Heart right ventricle (tissue), 16 donors: Measurements from ENCODE around the gene KCNH8. TPM values are rescaled to one million over a fixed set of nuclear protein-coding genes. Genes with fewer than 3 reads are reported as not detected.

Experiments
- ATAC-seq, 8 donors: fragments of 200-7000 bp; cut with Tn5 transposase; one replicate each; pipeline ENCODE4 v1.9.1; 2020; ENCODE audit warnings: mild to moderate bottlenecking in 8 of 8, moderate library complexity in 8 of 8, moderate number of reproducible peaks in 1 of 8
- DNase-seq, 2 donors: peaks; one replicate each; pipeline ENCODE4 v3.0.0-alpha.2; 2020
- H3K27ac ChIP-seq, 10 donors: fragments of 200-600 bp; sonication (generic) in 2 of 10; one replicate each; pipeline versions ENCODE4 v1.5.0 to v1.8.0; 2020 to 2022; ENCODE audit warnings: mild to moderate bottlenecking in 3 of 10
- H3K27me3 ChIP-seq, 7 donors: fragments of 200-600 bp; one replicate each; pipeline ENCODE4 v1.8.0; 2021 to 2022; ENCODE audit warnings: mild to moderate bottlenecking in 2 of 7
- H3K36me3 ChIP-seq, 9 donors: fragments of 200-600 bp; sonication (generic) in 1 of 9; one replicate each; pipeline versions ENCODE4 v1.5.0 to v1.8.0; 2020 to 2022; ENCODE audit warnings: mild to moderate bottlenecking in 2 of 9
- H3K4me1 ChIP-seq, 9 donors: fragments of 200-600 bp; sonication (generic) in 1 of 9; one replicate each; pipeline versions ENCODE4 v1.5.0 to v1.8.0; 2020 to 2022; ENCODE audit warnings: mild to moderate bottlenecking in 4 of 9
- H3K4me3 ChIP-seq, 10 donors: fragments of 200-600 bp; sonication (generic) in 2 of 10; one replicate each; pipeline versions ENCODE4 v1.5.0 to v1.8.0; 2020 to 2022; ENCODE audit warnings: mild to moderate bottlenecking in 7 of 10, moderate library complexity in 2 of 10
- H3K9me3 ChIP-seq, 11 donors: fragments of 200-600 bp in 10 of 11; sonication (generic) in 2 of 11; one replicate each; pipeline versions ENCODE4 v1.5.0 to v1.8.0; 2013 to 2022; ENCODE audit warnings: mild to moderate bottlenecking in 2 of 11, control low read depth in 1 of 11, moderate library complexity in 1 of 11
- WGBS, 2 donors: extraction: QIAGEN DNeasy Blood & Tissue Kit; methylation state at CpG; one replicate each; pipeline ENCODE4 v1.1.7; 2013; ENCODE audit warnings: inconsistent platforms in 1 of 2; 5-methylcytosine and 5-hydroxymethylcytosine counted together
- intact Hi-C, 10 donors: fragments of 100-400 bp; cut with DNase I; formaldehyde crosslinking; loops; one replicate each; pipeline versions ENCODE4 v1.11.1 to v1.14.2; 2022
- polyA plus RNA-seq, 2 donors: library from polyadenylated mRNA; stranded (reverse); fragments of 200-250 nt; gene quantifications; one replicate each; pipeline ENCODE4 v1.2.3, GENCODE V29; 2013
- total RNA-seq, 10 donors: library from RNA; stranded (reverse); fragmentation: NEBNext Ultra II Directional in 3 of 10; extraction: Animal tissue kit (Norgen Biotek cat#: 25700) in 3 of 10; gene quantifications; one replicate each; pipeline versions ENCODE4 v1.2.1 to v1.2.4, GENCODE V29; 2021 to 2023
- TF ChIP-seq, protein P1 (sequence below), 9 donors: fragments of 200-600 bp; sonication (generic) in 2 of 9; IDR thresholded peaks; one replicate each; pipeline versions ENCODE4 v1.5.0 to v1.8.0; 2021 to 2022; ENCODE audit warnings: antibody characterized with exemption in 9 of 9, mild to moderate bottlenecking in 5 of 9, moderate library complexity in 1 of 9
- donor health status: Arrhythmogenic right ventricular cardiomyopathy.
- donor health status: ischemic (EF 13 %, LVEDD 7.1; RV severe dilation, severe dysfunction).
- donor health status: healthy with polysubstance abuse.
- donor health status: DM: no; HTN: yes; CAD: no.
- donor health status: DM: no; HTN: no; CAD: no.
- donor health status: ischemic (EF 25% LVEDD 6.9; RV normal size, moderate dysfunction).
- donor health status: ischemic (EF 25% LVEDD 5.7; RV mildly dilated, moderate dysfunction).
- donor health status: healthy.
- donor health status: DM: yes; HTN: yes; CAD: no.
- donor health status: Ischemic cardiomyopathy.
- donor health status: ischemic (EF 35%, LVEDD 5.7; RV mildly dilated, moderate dysfunction).
- donor health status: nonischemic (EF 11% LVEDD 7.7; RV severe dilation, severe dysfunction).
- donor health status: DM: yes; HTN: yes; CAD: no.
- donor health status: PGD.
- donor health status: ischemic (EF 29% LVEDD 5.4; RV normal size, mild dysfunction).
- donor health status: nonischemic (EF 23%, LVEDD 6.1; RV moderate dilation, normal function).

KCNH8 gene
- total and polyA plus RNA-seq, 12 donors, result 0.03 to 0.50 (median 0.10) TPM; not detected in 3

DNA sequence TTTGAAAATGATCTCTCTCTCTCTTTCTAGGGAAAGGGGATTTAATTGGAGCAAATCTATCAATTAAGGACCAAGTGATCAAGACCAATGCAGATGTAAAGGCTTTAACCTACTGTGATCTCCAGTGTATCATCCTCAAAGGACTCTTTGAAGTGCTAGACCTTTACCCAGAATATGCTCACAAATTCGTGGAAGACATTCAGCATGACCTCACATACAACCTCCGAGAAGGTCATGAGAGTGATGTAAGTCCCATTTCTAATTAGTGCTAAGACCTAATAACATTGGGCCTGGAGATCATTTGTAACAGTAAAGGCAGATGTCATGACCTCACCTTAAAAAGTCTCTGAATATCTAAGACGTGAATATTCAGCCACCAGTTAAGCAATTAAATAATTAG, 308.4 kb downstream of the KCNH8 start:
- DNase-seq (no peak), ATAC-seq (no peak)
- intact Hi-C loops, result no loop called here
- no peak overlapping the region for H3K4me3 ChIP-seq
- no peaks in the 10 kb centered on the region for H3K27me3 ChIP-seq
- TF ChIP-seq, protein P1, sequence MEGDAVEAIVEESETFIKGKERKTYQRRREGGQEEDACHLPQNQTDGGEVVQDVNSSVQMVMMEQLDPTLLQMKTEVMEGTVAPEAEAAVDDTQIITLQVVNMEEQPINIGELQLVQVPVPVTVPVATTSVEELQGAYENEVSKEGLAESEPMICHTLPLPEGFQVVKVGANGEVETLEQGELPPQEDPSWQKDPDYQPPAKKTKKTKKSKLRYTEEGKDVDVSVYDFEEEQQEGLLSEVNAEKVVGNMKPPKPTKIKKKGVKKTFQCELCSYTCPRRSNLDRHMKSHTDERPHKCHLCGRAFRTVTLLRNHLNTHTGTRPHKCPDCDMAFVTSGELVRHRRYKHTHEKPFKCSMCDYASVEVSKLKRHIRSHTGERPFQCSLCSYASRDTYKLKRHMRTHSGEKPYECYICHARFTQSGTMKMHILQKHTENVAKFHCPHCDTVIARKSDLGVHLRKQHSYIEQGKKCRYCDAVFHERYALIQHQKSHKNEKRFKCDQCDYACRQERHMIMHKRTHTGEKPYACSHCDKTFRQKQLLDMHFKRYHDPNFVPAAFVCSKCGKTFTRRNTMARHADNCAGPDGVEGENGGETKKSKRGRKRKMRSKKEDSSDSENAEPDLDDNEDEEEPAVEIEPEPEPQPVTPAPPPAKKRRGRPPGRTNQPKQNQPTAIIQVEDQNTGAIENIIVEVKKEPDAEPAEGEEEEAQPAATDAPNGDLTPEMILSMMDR (IDR thresholded peaks at IDR 0.05), result no peak
- no peaks in the 10 kb centered on the region for H3K36me3 ChIP-seq
- H3K9me3 ChIP-seq, result peaks cover 0 to 10% (median 0%) of the 10 kb centered on the region in 11 donors
- peak overlapping the region in 5 of 10 donors; percentile 42 to 79 (median 48) for H3K27ac ChIP-seq
- 51 to 64% methylated on average over 3 of the region's 3 CpGs for WGBS, 2 donors
- H3K4me1 ChIP-seq, result peaks cover 0 to 18% (median 0%) of the 10 kb centered on the region in 9 donors

DNA sequence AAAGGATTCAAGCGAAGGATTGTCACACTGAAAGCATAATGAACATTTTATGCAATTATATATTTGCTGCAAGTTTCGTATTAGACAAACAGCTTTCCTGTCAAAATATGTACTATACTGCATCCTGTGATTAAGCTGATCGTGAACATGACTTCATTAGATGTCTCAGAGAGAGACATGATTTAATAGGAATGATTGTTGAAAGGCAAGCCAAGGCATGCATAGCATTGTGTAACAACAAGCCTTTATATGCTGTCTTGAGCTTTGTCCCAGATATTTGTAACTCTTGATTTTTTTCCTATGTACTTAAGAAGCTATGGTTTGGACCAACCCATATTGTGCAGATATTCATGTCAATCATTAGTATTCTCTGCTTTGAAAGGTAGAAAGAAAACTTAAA, 309.1 kb downstream of the KCNH8 start:
- TF ChIP-seq, protein P1 (IDR thresholded peaks at IDR 0.05), result no peak
- H3K27me3 ChIP-seq, result no peaks in the 10 kb centered on the region
- H3K4me3 ChIP-seq, result no peak overlapping the region
- intact Hi-C loops, result no loop called here
- H3K36me3 ChIP-seq, result no peaks in the 10 kb centered on the region
- H3K4me1 ChIP-seq, result peaks cover 0 to 18% (median 0%) of the 10 kb centered on the region in 9 donors
- peak overlapping the region in 1 of 10 donors; percentile 42 for H3K27ac ChIP-seq
- DNase-seq (no peak), ATAC-seq (no peak)
- WGBS, 2 donors, result 71 to 76% methylated on average over 3 of the region's 3 CpGs
- H3K9me3 ChIP-seq, result peaks cover 0 to 17% (median 0%) of the 10 kb centered on the region in 11 donors

DNA sequence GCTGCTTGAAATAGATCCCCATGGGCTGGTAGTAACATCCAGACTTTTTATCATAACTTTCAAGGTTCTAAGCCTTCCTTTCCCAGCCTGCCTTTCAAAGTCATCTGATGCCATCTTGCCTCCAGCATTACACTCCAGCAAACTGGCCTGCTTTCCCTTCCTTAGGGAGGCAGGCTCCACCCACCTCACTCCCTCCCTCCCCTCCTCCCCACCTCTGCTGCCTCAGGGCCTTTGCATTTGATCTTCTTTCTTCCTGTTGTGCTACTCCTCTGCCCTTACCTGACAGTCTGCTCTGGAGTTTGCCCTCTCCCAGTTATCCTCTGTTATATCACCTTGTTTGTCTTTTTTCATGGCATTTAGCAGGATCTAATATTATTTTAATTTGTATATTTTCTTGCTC, 319.5 kb downstream of the KCNH8 start:
- Histone ChIP-seq H3K36me3 (no peaks in the 10 kb centered on the region), H3K4me3 (no peak overlapping the region), H3K27me3 (no peaks in the 10 kb centered on the region), H3K4me1 (no peaks in the 10 kb centered on the region), H3K27ac (no peak overlapping the region), H3K9me3 (peaks cover 0 to 10% (median 0%) of the 10 kb centered on the region in 11 donors)
- intact Hi-C loops, result no loop called here
- ATAC-seq (no peak), DNase-seq (no peak)
- TF ChIP-seq, protein P1 (IDR thresholded peaks at IDR 0.05), result no peak

DNA sequence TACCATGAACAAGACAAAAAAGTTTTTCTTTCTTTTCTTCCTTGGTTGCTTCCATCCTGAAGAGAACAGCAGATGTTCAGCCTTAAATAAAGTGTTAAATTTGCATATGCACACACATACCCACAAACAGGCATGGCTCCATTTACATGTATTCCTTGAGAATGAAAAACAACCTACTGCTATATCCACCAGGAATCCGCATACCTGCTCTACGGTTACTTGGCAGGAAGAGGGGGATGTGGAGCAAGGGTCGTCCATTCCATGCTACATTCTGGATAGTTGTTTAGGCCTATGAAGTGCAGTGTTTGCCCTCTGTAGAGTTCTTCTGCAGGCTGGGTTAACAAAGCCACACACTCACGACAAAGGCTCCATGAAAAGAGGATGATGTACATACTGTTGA, 322.8 kb downstream of the KCNH8 start:
- DNase-seq, result no peak
- no peak overlapping the region for H3K4me3 ChIP-seq
- H3K27me3 ChIP-seq, result no peaks in the 10 kb centered on the region
- intact Hi-C loops, result no loop called here
- WGBS, 2 donors, result 73 to 78% methylated on average over 4 of the region's 4 CpGs
- no peaks in the 10 kb centered on the region for H3K36me3 ChIP-seq
- TF ChIP-seq, protein P1 (IDR thresholded peaks at IDR 0.05), result no peak
- no peaks in the 10 kb centered on the region for H3K9me3 ChIP-seq
- H3K27ac ChIP-seq, result no peak overlapping the region
- ATAC-seq, result no peak
- no peaks in the 10 kb centered on the region for H3K4me1 ChIP-seq
